SK-N-SH (cell line): Measurements from ENCODE around the gene KRTAP5-2. TPM values are rescaled to one million over a fixed set of nuclear protein-coding genes. Genes with fewer than 3 reads are reported as not detected.
"Not testable (repeated sequence)": the region's sequence is repeated elsewhere in the genome, so short reads cannot be mapped to it uniquely, and the experiment has no call there.

Source experiments
- CTCF ChIA-PET: fragments of 300-600, 350-600 bp; formaldehyde crosslinking; extraction: SDS; loops from one replicate; lab custom pipeline; 2021; lab: Yijun Ruan, JAX
- POLR2A ChIA-PET: fragments of 350-600 bp; sonication (Branson Sonifier 250); formaldehyde crosslinking; extraction: SDS; loops from one replicate; lab custom pipeline; 2020; ENCODE audit warnings: antibody characterized with exemption, inconsistent platforms; lab: Yijun Ruan, JAX
- DNase-seq: peaks from one replicate; pipeline ENCODE4 v3.0.0; 2012
- H2AFZ ChIP-seq: fragments of 200-600 bp; sonication (generic); 2 replicates; pipeline ENCODE4 v1.8.1; 2016; ENCODE audit warnings: antibody characterized with exemption, mild to moderate bottlenecking, low read depth
- H3F3A ChIP-seq: fragments of 200-600 bp; sonication (generic); replicated peaks from 2 replicates; pipeline ENCODE3; 2016; ENCODE audit warnings: antibody characterized with exemption, mild to moderate bottlenecking; ENCODE audit not compliant: insufficient read depth
- H3K27ac ChIP-seq, 2 experiments: fragments of 200-500 bp in 1 of 2; fragments of 200-600 bp in 1 of 2; sonication (Bioruptor generic) in 1 of 2; sonication (generic), shearing (Covaris generic) in 1 of 2; 2 replicates each; pipeline versions ENCODE4 v1.5.1 to v1.6.1; 2014 to 2016; ENCODE audit warnings: low read depth in 2 of 2, inconsistent platforms in 1 of 2, low read length in 1 of 2, mild to moderate bottlenecking in 1 of 2, mixed read lengths in 1 of 2
- H3K27me3 ChIP-seq: fragments of 200-600 bp; sonication (generic), shearing (Covaris generic); 2 replicates; pipeline ENCODE4 v1.6.1; 2016; ENCODE audit warnings: mixed run types; ENCODE audit not compliant: insufficient read depth
- H3K36me3 ChIP-seq, 2 experiments: fragments of 200-500 bp in 1 of 2; fragments of 200-600 bp in 1 of 2; sonication (Bioruptor generic) in 1 of 2; sonication (generic) in 1 of 2; replicated peaks in 1 of 2; 2 replicates each; pipeline versions ENCODE3 to v1.5.1; 2014 to 2016; ENCODE audit warnings: low read length in 1 of 2, mild to moderate bottlenecking in 1 of 2; ENCODE audit not compliant: insufficient read depth in 2 of 2, control insufficient read depth in 1 of 2
- H3K4me1 ChIP-seq, 2 experiments: fragments of 200-500 bp in 1 of 2; fragments of 200-600 bp in 1 of 2; sonication (Bioruptor generic) in 1 of 2; sonication (generic), shearing (Covaris generic) in 1 of 2; 2 replicates each; pipeline versions ENCODE4 v1.5.1 to v1.6.1; 2014 to 2016; ENCODE audit warnings: low read depth in 1 of 2, low read length in 1 of 2, mixed run types in 1 of 2; ENCODE audit not compliant: insufficient read depth in 2 of 2, control insufficient read depth in 1 of 2
- H3K4me2 ChIP-seq: fragments of 200-600 bp; sonication (generic), shearing (Covaris generic); 2 replicates; pipeline ENCODE4 v1.6.1; 2017; ENCODE audit warnings: mixed run types
- H3K4me3 ChIP-seq, 2 experiments: fragments of 200-500 bp in 1 of 2; fragments of 200-600 bp in 1 of 2; sonication (Bioruptor generic) in 1 of 2; sonication (generic), shearing (Covaris generic) in 1 of 2; 2 replicates each; pipeline versions ENCODE4 v1.5.1 to v1.8.1; 2014 to 2016; ENCODE audit warnings: low read depth in 2 of 2, inconsistent platforms in 1 of 2, low read length in 1 of 2, mild to moderate bottlenecking in 1 of 2, mixed read lengths in 1 of 2, moderate library complexity in 1 of 2
- H3K79me2 ChIP-seq: fragments of 200-600 bp; sonication (generic); 2 replicates; pipeline ENCODE4 v1.8.1; 2017; ENCODE audit warnings: mild to moderate bottlenecking; ENCODE audit not compliant: insufficient read depth
- H3K9ac ChIP-seq: fragments of 200-600 bp; sonication (generic); 2 replicates; pipeline ENCODE4 v1.6.1; 2017; ENCODE audit warnings: mixed run types
- H3K9me2 ChIP-seq: fragments of 200-600 bp; sonication (generic); 2 replicates; pipeline ENCODE4 v1.6.1; 2017; ENCODE audit warnings: mixed run types
- H3K9me3 ChIP-seq: fragments of 200-600 bp; sonication (generic); 2 replicates; pipeline ENCODE4 v1.6.1; 2017; ENCODE audit warnings: mixed run types, mild to moderate bottlenecking, moderate library complexity
- H4K20me1 ChIP-seq: fragments of 200-600 bp; sonication (generic); 2 replicates; pipeline ENCODE4 v1.6.1; 2017; ENCODE audit warnings: mild to moderate bottlenecking, mixed run types; ENCODE audit not compliant: insufficient read depth
- CTCF ChIP-seq: fragments of 200-600 bp; sonication (generic); IDR thresholded peaks from 2 replicates; pipeline ENCODE4 v1.6.1; 2017; ENCODE audit warnings: antibody characterized with exemption, mild to moderate bottlenecking, moderate library complexity
- ELF1 ChIP-seq: IDR thresholded peaks from 2 replicates; pipeline ENCODE4 v1.4.0; 2012
- EP300 ChIP-seq, 2 experiments: IDR thresholded peaks; 2 replicates each; pipeline versions ENCODE4 v1.4.0 to v1.6.1; 2012; ENCODE audit warnings: borderline replicate concordance in 1 of 2, low read depth in 1 of 2, low read length in 1 of 2
- EZH2phosphoT487 ChIP-seq: fragments of 200-600 bp; sonication (generic); IDR thresholded peaks from 2 replicates; pipeline ENCODE4 v1.6.1; 2017; ENCODE audit warnings: low read depth, mixed run types, mild to moderate bottlenecking, antibody characterized with exemption, moderate library complexity, borderline replicate concordance
- FOSL2 ChIP-seq: IDR thresholded peaks from 2 replicates; pipeline ENCODE4 v1.4.0; 2012; ENCODE audit warnings: low read depth, mild to moderate bottlenecking, moderate library complexity, borderline replicate concordance
- FOXJ3 ChIP-seq: sonication (generic); formaldehyde crosslinking; IDR thresholded peaks from 2 replicates; pipeline ENCODE4 v1.5.1; 2020; ENCODE audit warnings: mild to moderate bottlenecking, missing genetic modification reagents
- IRF3 ChIP-seq: fragments of 150-350 bp; IDR thresholded peaks from 2 replicates; pipeline ENCODE4 v1.6.1; 2016; ENCODE audit warnings: mild to moderate bottlenecking, low read depth, low read length
- NRF1 ChIP-seq: IDR thresholded peaks from 2 replicates; pipeline ENCODE4 v1.6.1; 2012; ENCODE audit warnings: low read depth, mild to moderate bottlenecking, low read length
- PBX3 ChIP-seq: IDR thresholded peaks from 2 replicates; pipeline ENCODE4; 2012
- RAD21 ChIP-seq: IDR thresholded peaks from 2 replicates; pipeline ENCODE4 v1.6.1; 2012; ENCODE audit warnings: mild to moderate bottlenecking, low read length
- RXRA ChIP-seq: IDR thresholded peaks from 2 replicates; pipeline ENCODE4 v1.4.0; 2012; ENCODE audit warnings: low read depth, mild to moderate bottlenecking, borderline replicate concordance
- SIN3A ChIP-seq: IDR thresholded peaks from 2 replicates; pipeline ENCODE4 v1.6.1; 2012; ENCODE audit warnings: low read depth, mild to moderate bottlenecking, low read length, moderate library complexity, borderline replicate concordance
- TAF1 ChIP-seq: IDR thresholded peaks from 2 replicates; pipeline ENCODE4 v1.6.1; 2012; ENCODE audit warnings: low read depth, mild to moderate bottlenecking, low read length, moderate library complexity, borderline replicate concordance
- YY1 ChIP-seq: IDR thresholded peaks from 2 replicates; pipeline ENCODE4 v1.4.0; 2012; ENCODE audit warnings: low read depth, mild to moderate bottlenecking
- WGBS: methylation state at CpG from one replicate; pipeline ENCODE4 v1.1.6; 2017; ENCODE audit warnings: low lambda C conversion rate; 5-methylcytosine and 5-hydroxymethylcytosine counted together
- polyA plus RNA-seq, 3 experiments: library from polyadenylated mRNA; depleted of rRNA; stranded (reverse); fragments of >200 nt; gene quantifications; 2 replicates each; pipeline ENCODE4 v1.2.3, GENCODE V29; 2012
- TF ChIP-seq, protein P1 (sequence below): IDR thresholded peaks from 2 replicates; pipeline ENCODE4 v1.4.0; 2012; ENCODE audit warnings: low read depth

Gene KRTAP5-2
- polyA plus RNA-seq, 1 of the 3 experiments (the other 2 are of a cell fraction) = not detected

DNA sequence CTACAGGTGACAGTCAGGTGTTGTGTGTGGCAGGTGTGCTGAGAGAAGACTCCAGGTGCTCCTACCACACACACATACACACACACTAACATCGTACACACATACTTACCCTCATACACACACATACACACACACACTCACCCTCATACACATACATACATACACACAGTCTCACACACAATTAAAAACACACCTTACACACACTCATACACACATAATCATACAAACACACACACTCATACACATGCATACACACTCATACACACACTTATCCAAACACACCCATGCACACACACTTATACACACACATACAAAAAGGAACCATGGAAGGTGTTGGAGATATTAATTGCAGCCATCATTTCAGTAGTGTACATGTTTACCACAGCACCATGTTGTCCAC lies 5.5 kb upstream of the KRTAP5-2 start (continued):
- TF ChIP-seq IRF3 (no peak), EP300 (IDR thresholded peaks at IDR 0.05; ENCODE audit: borderline replicate concordance in 1 of 2, low read depth in 1 of 2, low read length in 1 of 2) (no peak), RXRA (no peak), EZH2phosphoT487 (no peak), SIN3A (no peak)

- 30% methylated on average over 3 of the region's 3 CpGs for WGBS
- not testable (repeated sequence) for H3K27ac ChIP-seq, H2AFZ ChIP-seq
Observed at GRCh38 chr11:1601663-1602062, 3.6 kb upstream of the KRTAP5-2 start.

GRCh38 chr11:1600626-1601025 lies 2.5 kb upstream of the KRTAP5-2 start:
- no peaks in the 10 kb centered on the region for H3K9me3 ChIP-seq
- H4K20me1 ChIP-seq = no peaks in the 10 kb centered on the region
- no peaks in the 10 kb centered on the region for H3K9me2 ChIP-seq
- ChIA-PET CTCF (interaction anchor here (1.0 to 1.7 kb wide), 2 partner anchors 27 to 54 kb away, joined by 3 to 6 read pairs; no protein-coding TSS in a partner anchor), POLR2A (no interaction called here)
- no peak overlapping the region for H3K4me3 ChIP-seq
- H3K4me2 ChIP-seq = no peak overlapping the region
- H3K27me3 ChIP-seq = peaks cover 22% of the 10 kb centered on the region
- no peaks in the 10 kb centered on the region for H3F3A ChIP-seq
- DNase-seq = no peak
- H3K36me3 ChIP-seq = no peaks in the 10 kb centered on the region
- WGBS = 50% methylated on average over 5 of the region's 5 CpGs
- TF ChIP-seq FOSL2 = no peak
- no peak for TF ChIP-seq TAF1
- no peak for TF ChIP-seq YY1
- TF ChIP-seq, protein P1, sequence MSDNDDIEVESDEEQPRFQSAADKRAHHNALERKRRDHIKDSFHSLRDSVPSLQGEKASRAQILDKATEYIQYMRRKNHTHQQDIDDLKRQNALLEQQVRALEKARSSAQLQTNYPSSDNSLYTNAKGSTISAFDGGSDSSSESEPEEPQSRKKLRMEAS = no peak
- no peak for TF ChIP-seq RAD21
- TF ChIP-seq CTCF = no peak
- TF ChIP-seq FOXJ3 = no peak
- TF ChIP-seq NRF1 = no peak
- TF ChIP-seq ELF1 = no peak
- TF ChIP-seq PBX3 = no peak
- H2AFZ ChIP-seq = no peak overlapping the region
- no peaks in the 10 kb centered on the region for H3K4me1 ChIP-seq
- H3K79me2 ChIP-seq = no peaks in the 10 kb centered on the region
- H3K27ac ChIP-seq = no peak overlapping the region
- no peak overlapping the region for H3K9ac ChIP-seq

More at GRCh38 chr11:1601663-1602062, 3.6 kb upstream of the KRTAP5-2 start:
- H3K9me3 ChIP-seq, H3K4me1 ChIP-seq, H3K9ac ChIP-seq, H3K36me3 ChIP-seq, H3K4me3 ChIP-seq, H3K79me2 ChIP-seq, H3K9me2 ChIP-seq, POLR2A ChIA-PET, H3F3A ChIP-seq, H3K4me2 ChIP-seq, DNase-seq, H4K20me1 ChIP-seq: not testable (repeated sequence)
- CTCF ChIA-PET = interaction anchor here (0.6 to 1.7 kb wide), 4 partner anchors 14 to 55 kb away, joined by 3 to 6 read pairs (median 3); no protein-coding TSS in a partner anchor
- peaks cover 22% of the 10 kb centered on the region; the same call in 1 of the 2 replicates for H3K27me3 ChIP-seq
